ENCODE measurements around the gene DDHD1.
A peak's percentile ranks its signal among the peaks of the same experiment; 100 is the strongest.

The DDHD1 gene

GRCh38 chr14:52987042-52987441 lies 166.1 kb downstream of the DDHD1 start:
- DNase-seq = peak; percentile 29

Measured in hematopoietic multipotent progenitor cell treated with erythropoietin and hydrocortisone succinate and interleukin-3 and kit ligand, for 8 days (in vitro differentiated cells).